MM.1S (cell line): ENCODE results near the gene NAGPA.

Experiments
- EZH2 ChIP-seq: fragments of 300-600 bp; sonication (generic); optimal IDR thresholded peaks from 2 replicates; pipeline ENCODE3; 2017; ENCODE audit warnings: low read depth, mild to moderate bottlenecking, antibody characterized with exemption, low read length, mixed read lengths
- TF ChIP-seq, protein P1 (sequence below): fragments of 300-600 bp; sonication (generic); IDR thresholded peaks from 2 replicates; pipeline ENCODE4 v1.5.1; 2016; ENCODE audit warnings: antibody characterized with exemption, low read length, mixed read lengths

DNA sequence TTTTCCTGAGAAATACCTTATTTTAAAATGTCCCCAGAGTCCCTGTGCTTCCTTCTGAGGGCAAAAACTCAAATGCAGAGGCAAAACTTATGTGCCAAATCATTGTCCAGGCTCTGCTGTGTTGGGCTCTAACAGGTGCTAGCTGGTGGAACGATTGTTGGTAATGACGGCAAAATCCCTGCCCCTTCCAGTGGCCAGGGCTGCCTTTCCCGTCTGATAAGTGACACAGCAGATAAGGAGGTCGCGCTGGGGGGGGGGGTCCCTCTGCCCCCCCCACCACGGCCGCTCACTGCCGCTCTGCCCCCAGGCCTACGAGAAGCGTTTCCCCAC lies 46.5 kb downstream of the NAGPA start:
- TF ChIP-seq, protein P1, sequence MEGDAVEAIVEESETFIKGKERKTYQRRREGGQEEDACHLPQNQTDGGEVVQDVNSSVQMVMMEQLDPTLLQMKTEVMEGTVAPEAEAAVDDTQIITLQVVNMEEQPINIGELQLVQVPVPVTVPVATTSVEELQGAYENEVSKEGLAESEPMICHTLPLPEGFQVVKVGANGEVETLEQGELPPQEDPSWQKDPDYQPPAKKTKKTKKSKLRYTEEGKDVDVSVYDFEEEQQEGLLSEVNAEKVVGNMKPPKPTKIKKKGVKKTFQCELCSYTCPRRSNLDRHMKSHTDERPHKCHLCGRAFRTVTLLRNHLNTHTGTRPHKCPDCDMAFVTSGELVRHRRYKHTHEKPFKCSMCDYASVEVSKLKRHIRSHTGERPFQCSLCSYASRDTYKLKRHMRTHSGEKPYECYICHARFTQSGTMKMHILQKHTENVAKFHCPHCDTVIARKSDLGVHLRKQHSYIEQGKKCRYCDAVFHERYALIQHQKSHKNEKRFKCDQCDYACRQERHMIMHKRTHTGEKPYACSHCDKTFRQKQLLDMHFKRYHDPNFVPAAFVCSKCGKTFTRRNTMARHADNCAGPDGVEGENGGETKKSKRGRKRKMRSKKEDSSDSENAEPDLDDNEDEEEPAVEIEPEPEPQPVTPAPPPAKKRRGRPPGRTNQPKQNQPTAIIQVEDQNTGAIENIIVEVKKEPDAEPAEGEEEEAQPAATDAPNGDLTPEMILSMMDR, result no peak
- TF ChIP-seq EZH2, result no peak
